Measurements from ENCODE around the gene CADPS2. TPM values are rescaled to one million over a fixed set of nuclear protein-coding genes. Genes with fewer than 3 reads are reported as not detected.

The CADPS2 gene
- polyA plus RNA-seq, 3 donors, result not detected

GRCh38 chr7:122273117-122273516, 613.1 kb downstream of the CADPS2 start:
- Mint-ChIP-seq H3K9me3 (peaks cover 0 to 9% (median 0%) of the 10 kb centered on the region in 7 donors), H3K36me3 (no peaks in the 10 kb centered on the region), H3K4me1 (no peaks in the 10 kb centered on the region), H3K4me3 (no peak overlapping the region), H3K27me3 (ENCODE audit: low read depth in 3 of 3) (no peaks in the 10 kb centered on the region), H3K27ac (no peak overlapping the region)
- Histone ChIP-seq H3K79me2 (ENCODE audit: insufficient read depth, low read length) (no peaks in the 10 kb centered on the region), H2AFZ (ENCODE audit: insufficient read depth, low read depth, low read length, poor library complexity, severe bottlenecking) (no peak overlapping the region), H3K4me2 (replicated peaks; ENCODE audit: extremely low read depth, low read length, poor library complexity, severe bottlenecking) (no peak overlapping the region), H3K36me3 (replicated peaks in 1 of 2; ENCODE audit: control insufficient read depth in 1 of 2, insufficient read depth in 2 of 2, low read length in 2 of 2) (no peaks in the 10 kb centered on the region), H3K4me3 (replicated peaks in 1 of 3; ENCODE audit: low read depth in 2 of 3, low read length in 3 of 3) (no peak overlapping the region), H3K9ac (ENCODE audit: insufficient read depth, low read length, poor library complexity, severe bottlenecking) (no peak overlapping the region), H3K27me3 (ENCODE audit: control insufficient read depth in 2 of 2, insufficient read depth in 2 of 2, low read length in 2 of 2) (no peaks in the 10 kb centered on the region), H3K4me1 (ENCODE audit: control insufficient read depth in 1 of 2, insufficient read depth in 2 of 2, low read length in 2 of 2) (no peaks in the 10 kb centered on the region), H4K20me1 (ENCODE audit: insufficient read depth, low read length) (no peaks in the 10 kb centered on the region), H3K9me3 (replicated peaks in 1 of 2; ENCODE audit: control insufficient read depth in 1 of 2, insufficient read depth in 1 of 2, low read length in 2 of 2) (no peaks in the 10 kb centered on the region), H3K27ac (ENCODE audit: low read depth in 1 of 2, low read length in 2 of 2) (no peak overlapping the region)
- no peak for TF ChIP-seq CTCF (IDR thresholded peaks at IDR 0.05)
- no CpG with 5 or more reads among the region's 2 CpGs for WGBS (ENCODE audit: insufficient coverage)
- DNase-seq, result no peak
- intact Hi-C loops (cut with micrococcal nuclease), result no loop called here

DNA sequence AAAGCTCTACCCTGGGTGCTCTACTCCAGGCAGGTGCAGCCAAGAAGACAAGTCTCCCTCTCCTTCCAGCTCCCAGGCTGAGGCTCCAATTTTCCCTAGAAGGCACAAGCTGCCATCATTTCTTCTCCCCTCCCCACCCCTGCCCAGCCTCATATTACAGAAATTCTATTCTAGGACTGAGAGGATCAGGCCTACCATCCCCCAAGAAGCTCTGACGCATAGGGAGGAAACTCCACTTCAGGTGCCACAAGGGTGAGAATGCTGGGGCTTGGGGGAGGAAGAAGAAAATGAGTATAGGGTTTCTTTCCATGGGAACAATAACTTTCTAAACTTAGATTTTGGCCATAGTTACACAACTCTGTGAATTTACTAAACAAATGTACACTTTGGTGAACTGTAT, 617.0 kb downstream of the CADPS2 start:
- H3K27me3 Mint-ChIP-seq (ENCODE audit: low read depth in 3 of 3), result peaks cover 0 to 2% (median 2%) of the 10 kb centered on the region in 3 donors
- intact Hi-C loops (cut with micrococcal nuclease), result no loop called here
- no peak overlapping the region for H3K27ac Mint-ChIP-seq
- Histone ChIP-seq H3K9ac (ENCODE audit: insufficient read depth, low read length, poor library complexity, severe bottlenecking) (no peak overlapping the region), H3K27me3 (ENCODE audit: control insufficient read depth in 2 of 2, insufficient read depth in 2 of 2, low read length in 2 of 2) (no peaks in the 10 kb centered on the region), H4K20me1 (ENCODE audit: insufficient read depth, low read length) (no peaks in the 10 kb centered on the region), H3K4me2 (replicated peaks; ENCODE audit: extremely low read depth, low read length, poor library complexity, severe bottlenecking) (no peak overlapping the region), H3K4me1 (ENCODE audit: control insufficient read depth in 1 of 2, insufficient read depth in 2 of 2, low read length in 2 of 2) (no peaks in the 10 kb centered on the region), H2AFZ (ENCODE audit: insufficient read depth, low read depth, low read length, poor library complexity, severe bottlenecking) (no peak overlapping the region), H3K27ac (ENCODE audit: low read depth in 1 of 2, low read length in 2 of 2) (no peak overlapping the region), H3K79me2 (ENCODE audit: insufficient read depth, low read length) (no peaks in the 10 kb centered on the region), H3K4me3 (replicated peaks in 1 of 3; ENCODE audit: low read depth in 2 of 3, low read length in 3 of 3) (no peak overlapping the region), H3K36me3 (replicated peaks in 1 of 2; ENCODE audit: control insufficient read depth in 1 of 2, insufficient read depth in 2 of 2, low read length in 2 of 2) (no peaks in the 10 kb centered on the region), H3K9me3 (replicated peaks in 1 of 2; ENCODE audit: control insufficient read depth in 1 of 2, insufficient read depth in 1 of 2, low read length in 2 of 2) (no peaks in the 10 kb centered on the region)
- peaks cover 0 to 5% (median 0%) of the 10 kb centered on the region in 7 donors for H3K9me3 Mint-ChIP-seq
- no peak for DNase-seq
- H3K36me3 Mint-ChIP-seq, result no peaks in the 10 kb centered on the region
- no peaks in the 10 kb centered on the region for H3K4me1 Mint-ChIP-seq
- no CpG with 5 or more reads among the region's 1 CpG for WGBS (ENCODE audit: insufficient coverage)
- no peak overlapping the region for H3K4me3 Mint-ChIP-seq
- TF ChIP-seq CTCF (IDR thresholded peaks at IDR 0.05), result no peak

Small RNA genes within 50 kb of the gene (small RNA-seq; reads per million reads assigned to genes)
- gene AC006463.1 (ENCODE audit: insufficient read length, low read depth), result not detected

Other genes starting within 250 kb of the CADPS2 start
- gene RNF133, start 187.3 kb downstream of the CADPS2 start, polyA plus RNA-seq, result not detected
- not detected for gene RNF148, start 183.5 kb downstream of the CADPS2 start, polyA plus RNA-seq
- not detected for gene TAS2R16, start 109.2 kb upstream of the CADPS2 start, polyA plus RNA-seq

Measured in CD14-positive monocyte (primary cell).